Effector memory CD8-positive, alpha-beta T cell (primary cell): ENCODE measurements around the gene KIAA0232.
"Not testable (repeated sequence)": the region's sequence is repeated elsewhere in the genome, so short reads cannot be mapped to it uniquely, and the experiment has no call there.

Experiments used
- ATAC-seq: fragments of 150-1000 bp; cut with Tn5 transposase; replicated peaks from 2 replicates; pipeline ENCODE4 v1.10.0; 2021; ENCODE audit warnings: mild to moderate bottlenecking, moderate library complexity
- DNase-seq, 3 experiments: peaks; one replicate each; pipeline ENCODE4 v3.0.0; 2021
- H3K27ac Mint-ChIP-seq, 2 donors: one replicate each; pipeline ENCODE4 v1.8.0; 2022; ENCODE audit warnings: mild to moderate bottlenecking in 2 of 2, mixed read lengths in 2 of 2, moderate library complexity in 2 of 2
- H3K27me3 Mint-ChIP-seq, 2 donors: one replicate each; pipeline ENCODE4 v1.8.0; 2022; ENCODE audit warnings: mixed read lengths in 2 of 2
- H3K36me3 Mint-ChIP-seq: one replicate; pipeline ENCODE4 v1.8.0; 2022; ENCODE audit warnings: mild to moderate bottlenecking, moderate library complexity, mixed read lengths; ENCODE audit not compliant: insufficient read depth
- H3K4me1 Mint-ChIP-seq, 2 donors: one replicate each; pipeline ENCODE4 v1.8.0; 2022; ENCODE audit warnings: low read depth in 2 of 2, mixed read lengths in 2 of 2
- H3K4me3 Mint-ChIP-seq, 2 donors: one replicate each; pipeline ENCODE4 v1.8.0; 2022; ENCODE audit warnings: mild to moderate bottlenecking in 2 of 2, mixed read lengths in 2 of 2, moderate library complexity in 2 of 2
- H3K9me3 Mint-ChIP-seq, 2 donors: one replicate each; pipeline ENCODE4 v1.8.0; 2022; ENCODE audit warnings: mixed read lengths in 2 of 2

The KIAA0232 gene

DNA sequence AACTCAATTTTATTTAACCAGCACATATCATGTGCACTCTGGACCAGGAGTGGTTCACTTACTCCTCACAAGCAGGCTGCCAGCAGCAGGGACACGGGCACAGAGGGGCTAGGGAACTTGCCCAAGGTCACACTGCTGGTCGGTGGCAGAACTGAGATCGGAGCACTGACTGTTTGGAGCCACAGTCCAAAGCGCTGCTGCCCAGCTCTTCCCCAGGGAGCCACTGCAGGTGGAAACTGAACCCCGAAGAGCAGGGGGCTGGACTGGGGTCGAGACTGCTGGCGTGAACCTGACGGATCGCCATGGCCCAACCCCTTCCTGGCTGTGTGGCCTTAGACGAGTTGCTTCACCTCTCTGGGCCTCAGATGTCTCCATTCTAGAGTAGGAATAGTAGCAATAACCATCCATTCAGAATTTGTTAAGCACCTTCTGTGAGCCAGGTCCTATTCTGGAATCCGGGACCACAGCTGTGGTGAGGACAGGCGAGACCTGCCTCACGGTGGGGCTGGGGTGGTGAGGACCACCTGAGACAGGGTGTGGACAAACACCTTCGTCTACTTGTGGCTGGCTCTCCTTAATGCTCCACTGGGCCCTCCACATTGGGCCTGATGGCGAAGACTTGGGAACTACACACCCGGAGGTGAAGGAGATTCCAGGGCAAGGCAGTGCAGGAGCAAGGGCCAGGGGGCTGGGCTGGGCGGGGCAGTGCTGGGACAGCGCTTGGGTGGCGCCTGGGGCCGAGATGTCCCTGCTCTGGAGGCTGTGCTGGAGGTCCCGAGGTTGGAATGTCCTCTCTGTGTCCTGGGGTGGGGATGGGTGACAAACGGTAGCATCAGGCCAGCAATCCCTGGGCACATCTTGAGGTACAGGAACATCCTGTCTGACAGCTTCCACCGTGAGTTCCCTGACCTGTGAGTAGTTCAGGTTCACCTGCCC is 32.0 kb upstream of the KIAA0232 start:
- H3K4me3 Mint-ChIP-seq: peak overlapping the region; percentile 81 to 90
- H3K4me1 Mint-ChIP-seq: peaks cover 9% of the 10 kb centered on the region in 2 donors
- no peaks in the 10 kb centered on the region for H3K27me3 Mint-ChIP-seq
- ATAC-seq: no peak
- peaks cover 4% of the 10 kb centered on the region for H3K36me3 Mint-ChIP-seq
- H3K27ac Mint-ChIP-seq: peak overlapping the region; percentile 94 to 95
- no peak for DNase-seq
- no peaks in the 10 kb centered on the region for H3K9me3 Mint-ChIP-seq

GRCh38 chr4:6751611-6752485 is 30.7 kb upstream of the KIAA0232 start:
- H3K4me3 Mint-ChIP-seq: peak overlapping the region; percentile 81 to 90
- peak in 2 of 3 experiments; percentile 7 to 10 for DNase-seq
- peaks cover 9% of the 10 kb centered on the region in 2 donors for H3K4me1 Mint-ChIP-seq
- no peaks in the 10 kb centered on the region for H3K27me3 Mint-ChIP-seq
- peaks cover 4% of the 10 kb centered on the region for H3K36me3 Mint-ChIP-seq
- peak; percentile 84 for ATAC-seq
- H3K9me3 Mint-ChIP-seq: no peaks in the 10 kb centered on the region
- H3K27ac Mint-ChIP-seq: peak overlapping the region; percentile 94 to 95

GRCh38 chr4:6752486-6752829 is 30.1 kb upstream of the KIAA0232 start:
- DNase-seq (no peak), ATAC-seq (no peak)
- Mint-ChIP-seq H3K4me1 (peaks cover 9% of the 10 kb centered on the region in 2 donors), H3K4me3 (peak overlapping the region in 1 of 2 donors; percentile 90), H3K36me3 (peaks cover 4% of the 10 kb centered on the region), H3K27me3 (no peaks in the 10 kb centered on the region), H3K9me3 (no peaks in the 10 kb centered on the region), H3K27ac (peak overlapping the region in 1 of 2 donors; percentile 94)

GRCh38 chr4:6753103-6753560 is 29.4 kb upstream of the KIAA0232 start:
- no peak for DNase-seq
- Mint-ChIP-seq H3K4me1 (peaks cover 9% of the 10 kb centered on the region in 2 donors), H3K27ac (no peak overlapping the region), H3K36me3 (peaks cover 4% of the 10 kb centered on the region), H3K27me3 (no peaks in the 10 kb centered on the region), H3K4me3 (no peak overlapping the region), H3K9me3 (no peaks in the 10 kb centered on the region)
- ATAC-seq: no peak

DNA sequence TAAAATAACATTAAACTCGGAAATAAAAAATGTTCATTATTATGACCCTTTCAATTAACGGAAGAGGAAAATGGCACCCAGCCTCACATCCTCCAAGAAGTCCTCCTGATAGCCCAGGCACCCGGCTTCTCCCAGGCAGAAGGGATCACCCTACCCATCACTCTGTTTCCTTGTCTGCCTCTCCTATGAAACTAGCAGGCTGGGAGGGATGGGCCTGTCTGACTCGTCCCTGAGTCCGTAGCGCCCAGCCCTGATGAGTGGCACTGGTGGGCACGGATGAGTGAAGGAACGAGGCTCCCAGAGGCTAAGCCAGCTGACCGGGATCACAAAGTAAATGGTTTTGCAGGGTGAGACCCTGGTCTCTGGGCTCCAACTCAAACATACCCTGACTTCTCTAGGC is 28.6 kb upstream of the KIAA0232 start:
- Mint-ChIP-seq H3K27me3 (no peaks in the 10 kb centered on the region), H3K36me3 (peaks cover 4% of the 10 kb centered on the region), H3K9me3 (no peaks in the 10 kb centered on the region), H3K4me1 (peaks cover 9% of the 10 kb centered on the region in 2 donors), H3K27ac (no peak overlapping the region), H3K4me3 (no peak overlapping the region)
- DNase-seq: no peak
- ATAC-seq: no peak

DNA sequence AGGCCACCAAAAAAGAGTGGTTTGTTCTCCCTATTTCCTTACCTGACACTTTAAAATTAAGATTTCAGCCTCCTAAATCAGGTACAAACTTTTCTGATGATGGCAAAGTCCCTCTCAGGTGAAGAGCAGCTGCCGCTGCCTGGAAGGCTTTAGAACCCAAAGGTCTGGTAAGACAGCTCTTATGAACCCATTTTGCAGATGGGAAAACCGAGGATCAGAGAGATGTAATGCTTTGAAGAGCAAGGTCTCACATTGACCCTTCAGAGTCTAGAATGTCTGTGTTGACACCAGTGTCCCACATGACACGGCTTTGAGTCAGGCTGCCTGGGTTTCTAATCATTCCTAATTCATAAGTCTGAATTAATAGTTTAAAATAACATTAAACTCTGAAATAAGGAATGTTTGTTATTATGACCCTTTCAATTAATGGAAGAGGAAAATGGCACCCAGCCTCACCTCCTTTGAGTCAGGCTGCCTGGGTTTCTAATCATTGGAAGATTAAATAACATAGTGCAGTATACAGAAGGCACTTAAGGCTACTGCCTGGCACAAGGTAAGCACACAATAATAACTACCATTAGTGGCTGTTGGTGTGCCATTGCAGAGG is 27.9 kb upstream of the KIAA0232 start:
- Mint-ChIP-seq H3K9me3 (no peaks in the 10 kb centered on the region), H3K4me3 (no peak overlapping the region), H3K27ac (no peak overlapping the region), H3K4me1 (peaks cover 9% of the 10 kb centered on the region in 2 donors), H3K27me3 (no peaks in the 10 kb centered on the region), H3K36me3 (peaks cover 4% of the 10 kb centered on the region)
- ATAC-seq (no peak), DNase-seq (no peak)

GRCh38 chr4:6755088-6755753 is 27.3 kb upstream of the KIAA0232 start:
- Mint-ChIP-seq H3K27me3 (no peaks in the 10 kb centered on the region), H3K9me3 (no peaks in the 10 kb centered on the region)
- no peak for ATAC-seq

DNA sequence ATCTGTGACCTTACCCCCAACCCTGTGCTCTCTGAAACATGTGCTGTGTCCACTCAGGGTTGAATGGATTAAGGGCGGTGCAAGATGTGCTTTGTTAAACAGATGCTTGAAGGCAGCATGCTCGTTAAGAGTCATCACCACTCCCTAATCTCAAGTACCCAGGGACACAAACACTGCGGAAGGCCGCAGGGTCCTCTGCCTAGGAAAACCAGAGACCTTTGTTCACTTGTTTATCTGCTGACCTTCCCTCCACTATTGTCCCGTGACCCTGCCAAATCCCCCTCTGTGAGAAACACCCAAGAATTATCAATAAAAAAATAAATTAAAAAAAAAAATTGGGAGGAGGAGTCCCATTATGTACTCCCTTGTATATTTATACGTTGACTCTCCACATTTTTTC is 26.2 kb upstream of the KIAA0232 start:
- not testable (repeated sequence) for H3K27me3 Mint-ChIP-seq, H3K4me3 Mint-ChIP-seq, H3K27ac Mint-ChIP-seq, DNase-seq, H3K36me3 Mint-ChIP-seq, ATAC-seq, H3K9me3 Mint-ChIP-seq, H3K4me1 Mint-ChIP-seq

More at GRCh38 chr4:6755088-6755753, 27.3 kb upstream of the KIAA0232 start:
- Mint-ChIP-seq H3K4me3 (no peak overlapping the region), H3K36me3 (peaks cover 4% of the 10 kb centered on the region), H3K27ac (no peak overlapping the region), H3K4me1 (peaks cover 9% of the 10 kb centered on the region in 2 donors)
- DNase-seq: no peak

GRCh38 chr4:6758728-6759127 is 23.8 kb upstream of the KIAA0232 start:
- Mint-ChIP-seq H3K36me3 (peaks cover 2% of the 10 kb centered on the region), H3K4me3 (no peak overlapping the region), H3K4me1 (peaks cover 0 to 8% of the 10 kb centered on the region in 2 donors), H3K27me3 (peaks cover 0 to 10% of the 10 kb centered on the region in 2 donors), H3K9me3 (no peaks in the 10 kb centered on the region), H3K27ac (no peak overlapping the region)
- DNase-seq: no peak
- ATAC-seq: no peak

DNA sequence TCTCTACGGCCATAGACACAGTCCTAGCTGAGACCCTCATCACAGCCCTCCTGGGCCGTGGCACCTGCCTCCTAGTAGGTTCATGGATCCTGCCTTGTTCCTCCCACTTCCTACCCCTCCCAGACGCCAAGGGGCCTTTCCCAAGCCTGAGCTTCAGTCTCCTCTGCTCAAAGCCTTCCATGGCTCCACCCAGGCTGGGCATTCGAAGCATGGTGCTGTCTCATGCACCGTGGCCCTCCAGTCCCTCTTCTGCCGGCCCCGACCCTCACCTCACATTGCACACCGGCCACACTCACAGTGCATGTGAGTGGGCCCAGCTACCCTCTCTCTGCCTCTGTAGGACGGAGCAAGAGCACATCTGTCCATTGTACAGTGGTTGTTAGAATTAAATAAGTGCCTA is 21.7 kb upstream of the KIAA0232 start:
- H3K27me3 Mint-ChIP-seq: peaks cover 0 to 10% of the 10 kb centered on the region in 2 donors
- no peak overlapping the region for H3K27ac Mint-ChIP-seq
- DNase-seq (no peak), ATAC-seq (no peak)
- no peaks in the 10 kb centered on the region for H3K9me3 Mint-ChIP-seq
- peaks cover 2% of the 10 kb centered on the region for H3K36me3 Mint-ChIP-seq
- H3K4me1 Mint-ChIP-seq: peaks cover 0 to 15% of the 10 kb centered on the region in 2 donors
- no peak overlapping the region for H3K4me3 Mint-ChIP-seq

GRCh38 chr4:6761649-6762615 is 20.6 kb upstream of the KIAA0232 start:
- H3K9me3 Mint-ChIP-seq: no peaks in the 10 kb centered on the region
- ATAC-seq (no peak), DNase-seq (no peak)
- H3K27ac Mint-ChIP-seq: peak overlapping the region in 1 of 2 donors; percentile 17
- peaks cover 2% of the 10 kb centered on the region for H3K36me3 Mint-ChIP-seq
- H3K4me3 Mint-ChIP-seq: no peak overlapping the region
- H3K4me1 Mint-ChIP-seq: peaks cover 4 to 20% of the 10 kb centered on the region in 2 donors
- H3K27me3 Mint-ChIP-seq: peaks cover 0 to 10% of the 10 kb centered on the region in 2 donors

GRCh38 chr4:6763330-6763851 is 19.1 kb upstream of the KIAA0232 start:
- H3K27me3 Mint-ChIP-seq: peaks cover 0 to 10% of the 10 kb centered on the region in 2 donors
- peaks cover 2% of the 10 kb centered on the region for H3K36me3 Mint-ChIP-seq
- H3K4me3 Mint-ChIP-seq: peak overlapping the region in 1 of 2 donors; percentile 20
- peaks cover 4 to 20% of the 10 kb centered on the region in 2 donors for H3K4me1 Mint-ChIP-seq
- H3K27ac Mint-ChIP-seq: no peak overlapping the region
- no peaks in the 10 kb centered on the region for H3K9me3 Mint-ChIP-seq
- ATAC-seq: peak; percentile 94
- DNase-seq: peak in 2 of 3 experiments; percentile 13 to 28
